Ovary (tissue), 9 donors: ENCODE measurements around the gene MAPK7. TPM values are rescaled to one million over a fixed set of nuclear protein-coding genes. Genes with fewer than 3 reads are reported as not detected.
A peak's percentile ranks its signal among the peaks of the same experiment; 100 is the strongest.
"Not testable (repeated sequence)": the region's sequence is repeated elsewhere in the genome, so short reads cannot be mapped to it uniquely, and the experiment has no call there.

Experiments used
- DNase-seq, 5 donors: peaks; one replicate each; pipeline ENCODE4 v3.0.0-alpha.2; 2019 to 2020
- H3K27ac ChIP-seq, 2 donors: fragments of 200-600 bp; one replicate each; pipeline versions ENCODE4 v1.5.1 to v1.8.0; 2019 to 2022
- H3K27me3 ChIP-seq: fragments of 200-600 bp; one replicate; pipeline ENCODE4 v1.8.0; 2022
- H3K36me3 ChIP-seq: fragments of 200-600 bp; sonication (generic); one replicate; pipeline ENCODE4 v1.5.1; 2019
- H3K4me1 ChIP-seq: one replicate; pipeline ENCODE4 v1.8.1; 2013; ENCODE audit warnings: mild to moderate bottlenecking, moderate library complexity; ENCODE audit not compliant: insufficient read depth
- H3K4me3 ChIP-seq: fragments of 200-600 bp; sonication (generic); one replicate; pipeline ENCODE4 v1.5.1; 2017
- H3K9me3 ChIP-seq, 2 donors: fragments of 200-600 bp in 1 of 2; sonication (generic) in 1 of 2; one replicate each; pipeline versions ENCODE4 v1.5.1 to v1.8.1; 2013 to 2019; ENCODE audit warnings: mild to moderate bottlenecking in 1 of 2, moderate library complexity in 1 of 2
- EP300 ChIP-seq: sonication (generic); formaldehyde crosslinking; IDR thresholded peaks from one replicate; pipeline ENCODE4 v1.6.1; 2017; ENCODE audit warnings: antibody characterized with exemption
- POLR2A ChIP-seq: fragments of 450-650 bp; IDR thresholded peaks from one replicate; pipeline ENCODE4 v1.6.1; 2017; ENCODE audit warnings: antibody characterized with exemption, mild to moderate bottlenecking, moderate library complexity
- WGBS, 3 donors: extraction: QIAGEN DNeasy Blood & Tissue Kit in 1 of 3; methylation state at CpG; one replicate each; pipeline versions ENCODE4 v1.1.5 to v1.1.7; 2013 to 2017; 5-methylcytosine and 5-hydroxymethylcytosine counted together
- intact Hi-C, 4 donors: fragments of 100-400 bp; cut with DNase I; formaldehyde crosslinking; loops; one replicate each; pipeline versions ENCODE4 v1.11.0 to v1.15.1; 2022 to 2023
- polyA plus RNA-seq, 2 donors: library from polyadenylated mRNA; stranded (reverse); fragments of 200-250 nt in 1 of 2; fragments of 350-450 nt in 1 of 2; fragmentation: Illumina TruSeq in 1 of 2; extraction: RNeasy Lipid Tissue Mini Kit (QIAGEN cat#74804) in 1 of 2; gene quantifications; one replicate each; pipeline ENCODE4 v1.2.3, GENCODE V29; 2013 to 2014
- total RNA-seq, 7 donors: library from RNA; depleted of rRNA in 2 of 7; stranded (reverse); fragments of >200 nt in 2 of 7; fragmentation: NEBNext Ultra II Directional in 3 of 7; extraction: Animal tissue kit (Norgen Biotek cat#: 25700) in 3 of 7; gene quantifications; one replicate each; pipeline versions ENCODE4 v1.1.0 to v1.2.4, GENCODE V29; 2016 to 2023
- TF ChIP-seq, protein P1 (sequence below), 3 donors: fragments of 450-650 bp in 2 of 3; fragments of 200-600 bp in 1 of 3; IDR thresholded peaks; one replicate each; pipeline versions ENCODE4 v1.5.1 to v1.8.0; 2016 to 2022; ENCODE audit warnings: antibody characterized with exemption in 3 of 3, mild to moderate bottlenecking in 1 of 3
- donor health status: DM: no; HTN: no; CAD: no; lungs with moderate emphysema.
- donor health status: DM: no; HTN: no; CAD: no.
- donor health status: Bipolar disorder and iron deficiency.
- donor health status: DM: yes; HTN: yes; CAD: no.
- donor health status: DM: no; HTN: no; CAD: no.
- donor health status: DM: yes; HTN: yes; CAD: no.

The MAPK7 gene
- total and polyA plus RNA-seq, 9 donors: 14.3 to 74.6 (median 39.3) TPM

DNA sequence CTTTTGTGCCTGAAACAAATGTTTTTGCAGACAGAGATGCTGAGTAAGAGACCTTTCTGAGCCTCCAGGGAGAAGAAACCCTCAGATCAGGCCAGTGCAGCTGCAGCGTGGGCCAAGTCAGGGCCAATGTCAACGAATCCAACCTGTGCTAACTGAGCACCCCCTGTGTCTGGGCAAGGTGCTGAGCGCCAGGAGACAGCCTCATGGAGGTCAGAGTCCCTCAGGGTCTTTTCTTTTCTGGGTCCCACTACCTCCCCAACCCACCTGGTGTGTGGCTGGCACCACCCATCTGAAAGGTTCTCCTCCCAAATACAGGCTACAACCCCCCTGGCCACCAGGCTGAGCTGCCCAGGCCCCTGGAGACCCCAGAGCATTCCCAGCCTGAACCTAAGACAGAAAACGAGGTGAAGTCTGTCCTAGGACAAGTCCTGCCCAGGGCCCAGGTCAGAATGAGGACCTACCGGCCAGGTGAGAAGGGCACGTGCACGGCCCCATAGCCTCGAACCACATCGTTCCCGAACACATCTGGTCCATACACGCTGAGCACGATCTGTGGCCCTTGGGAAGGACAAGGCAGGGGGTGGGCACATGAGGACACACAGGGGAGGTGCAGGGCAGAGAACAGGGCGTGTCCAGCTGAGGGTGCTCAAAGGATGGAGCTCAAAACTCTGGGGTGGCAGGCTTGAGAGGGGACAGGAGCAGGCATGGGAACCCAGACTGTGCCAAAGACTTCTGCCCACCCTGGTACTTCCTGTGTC, 30.8 kb upstream of the MAPK7 start:
- 79 to 92% (median 90%) methylated on average over 13 of the region's 13 CpGs for WGBS, 3 donors

DNA sequence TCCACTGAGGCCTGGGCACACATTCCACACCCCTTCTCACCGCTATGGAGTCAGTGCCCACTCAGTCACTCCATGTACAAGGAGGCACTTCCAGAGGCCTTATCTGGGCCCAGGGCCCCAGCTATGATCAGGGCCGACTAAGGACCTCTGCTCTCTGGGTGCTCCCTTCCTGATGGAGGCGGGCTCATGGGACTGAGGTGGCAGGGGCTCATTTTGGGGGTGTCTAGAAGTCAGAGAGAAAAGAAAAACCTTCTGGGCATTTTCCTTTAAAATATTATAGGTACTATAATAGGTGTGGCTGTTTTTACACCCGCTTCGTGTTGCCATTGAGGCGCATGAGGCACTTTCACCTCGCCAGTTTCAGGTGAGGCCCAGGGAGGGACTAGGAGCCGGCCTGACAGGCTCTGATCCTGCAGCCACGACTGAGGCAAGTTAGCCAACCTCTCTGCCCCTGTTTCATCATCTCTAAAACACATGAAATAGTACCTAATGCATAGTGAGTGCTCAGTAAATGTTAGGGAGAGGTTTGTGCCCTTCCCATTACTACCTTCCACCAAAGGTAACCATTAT, 30.1 kb upstream of the MAPK7 start:
- Histone ChIP-seq H3K4me3 (no peak overlapping the region), H3K9me3 (no peaks in the 10 kb centered on the region), H3K4me1 (peaks cover 3% of the 10 kb centered on the region), H3K27ac (no peak overlapping the region), H3K27me3 (no peaks in the 10 kb centered on the region), H3K36me3 (no peaks in the 10 kb centered on the region)
- 90 to 94% (median 90%) methylated on average over 9 of the region's 9 CpGs for WGBS, 3 donors
- intact Hi-C loops: no loop called here
- TF ChIP-seq EP300 (no peak), POLR2A (no peak)
- TF ChIP-seq, protein P1, sequence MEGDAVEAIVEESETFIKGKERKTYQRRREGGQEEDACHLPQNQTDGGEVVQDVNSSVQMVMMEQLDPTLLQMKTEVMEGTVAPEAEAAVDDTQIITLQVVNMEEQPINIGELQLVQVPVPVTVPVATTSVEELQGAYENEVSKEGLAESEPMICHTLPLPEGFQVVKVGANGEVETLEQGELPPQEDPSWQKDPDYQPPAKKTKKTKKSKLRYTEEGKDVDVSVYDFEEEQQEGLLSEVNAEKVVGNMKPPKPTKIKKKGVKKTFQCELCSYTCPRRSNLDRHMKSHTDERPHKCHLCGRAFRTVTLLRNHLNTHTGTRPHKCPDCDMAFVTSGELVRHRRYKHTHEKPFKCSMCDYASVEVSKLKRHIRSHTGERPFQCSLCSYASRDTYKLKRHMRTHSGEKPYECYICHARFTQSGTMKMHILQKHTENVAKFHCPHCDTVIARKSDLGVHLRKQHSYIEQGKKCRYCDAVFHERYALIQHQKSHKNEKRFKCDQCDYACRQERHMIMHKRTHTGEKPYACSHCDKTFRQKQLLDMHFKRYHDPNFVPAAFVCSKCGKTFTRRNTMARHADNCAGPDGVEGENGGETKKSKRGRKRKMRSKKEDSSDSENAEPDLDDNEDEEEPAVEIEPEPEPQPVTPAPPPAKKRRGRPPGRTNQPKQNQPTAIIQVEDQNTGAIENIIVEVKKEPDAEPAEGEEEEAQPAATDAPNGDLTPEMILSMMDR (IDR thresholded peaks at IDR 0.05): no peak
- peak in 2 of 5 donors; percentile 13 to 19 for DNase-seq

More for the DNA sequence above, 30.8 kb upstream of the MAPK7 start:
- Histone ChIP-seq H3K27me3 (no peaks in the 10 kb centered on the region), H3K4me1 (peaks cover 4% of the 10 kb centered on the region), H3K4me3 (no peak overlapping the region), H3K9me3 (no peaks in the 10 kb centered on the region), H3K27ac (peak overlapping the region in 1 of 2 donors; percentile 82), H3K36me3 (no peaks in the 10 kb centered on the region)
- TF ChIP-seq EP300 (no peak), POLR2A (no peak)
- TF ChIP-seq, protein P1 (IDR thresholded peaks at IDR 0.05): no peak
- intact Hi-C loops: no loop called here
- DNase-seq: peak in 3 of 5 donors; percentile 18 to 36 (median 21)

DNA sequence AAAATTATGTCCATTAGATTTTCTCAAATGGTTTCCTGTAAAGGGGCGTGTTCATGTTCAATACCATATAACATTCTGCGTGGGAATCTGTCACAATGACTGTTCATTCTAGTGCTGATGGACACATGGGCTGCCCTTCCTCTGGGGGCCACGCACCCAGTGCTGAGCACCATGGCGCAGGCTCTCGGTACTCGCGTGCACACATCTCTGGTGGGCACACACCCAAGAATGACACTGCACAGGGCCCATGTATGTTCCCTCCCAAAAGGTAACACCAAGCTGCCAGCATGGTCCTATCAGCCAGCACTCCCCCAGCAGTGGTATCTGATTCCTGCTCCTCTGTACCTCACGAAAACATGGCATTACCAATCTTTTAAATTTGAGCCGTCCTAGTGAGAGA, 29.5 kb upstream of the MAPK7 start:
- intact Hi-C loops: no loop called here
- Histone ChIP-seq H3K9me3 (no peaks in the 10 kb centered on the region), H3K36me3 (no peaks in the 10 kb centered on the region), H3K27me3 (no peaks in the 10 kb centered on the region), H3K27ac (no peak overlapping the region), H3K4me3 (no peak overlapping the region), H3K4me1 (peaks cover 3% of the 10 kb centered on the region)
- TF ChIP-seq, protein P1 (IDR thresholded peaks at IDR 0.05): no peak
- no peak for TF ChIP-seq POLR2A
- no peak for TF ChIP-seq EP300
- peak in 2 of 5 donors; percentile 13 to 26 for DNase-seq
- 93 to 96% (median 95%) methylated on average over 9 of the region's 9 CpGs for WGBS, 3 donors

DNA sequence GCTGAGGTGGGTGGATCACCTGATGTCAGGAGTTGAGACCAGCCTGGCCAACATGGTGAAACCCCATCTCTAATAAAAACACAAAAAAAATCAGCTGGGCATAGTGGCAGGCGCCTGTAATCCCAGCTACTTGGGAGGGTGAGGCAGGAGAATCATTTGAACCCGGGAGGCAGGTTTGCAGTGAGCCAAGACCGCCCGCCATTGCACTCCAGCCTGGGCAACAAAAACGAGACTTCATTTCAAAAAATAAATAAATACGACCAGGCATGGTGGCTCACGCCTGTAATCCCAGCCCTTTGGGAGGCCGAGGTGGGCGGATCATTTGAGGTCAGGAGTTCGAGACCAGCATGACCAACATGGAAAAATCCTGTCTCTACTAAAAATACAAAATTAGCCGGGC, 24.9 kb upstream of the MAPK7 start:
- intact Hi-C loops, H3K27me3 ChIP-seq, H3K9me3 ChIP-seq, H3K36me3 ChIP-seq, DNase-seq, H3K4me3 ChIP-seq, H3K27ac ChIP-seq, H3K4me1 ChIP-seq: not testable (repeated sequence)
- 95% methylated on average over 11 of the region's 11 CpGs for WGBS, 3 donors

DNA sequence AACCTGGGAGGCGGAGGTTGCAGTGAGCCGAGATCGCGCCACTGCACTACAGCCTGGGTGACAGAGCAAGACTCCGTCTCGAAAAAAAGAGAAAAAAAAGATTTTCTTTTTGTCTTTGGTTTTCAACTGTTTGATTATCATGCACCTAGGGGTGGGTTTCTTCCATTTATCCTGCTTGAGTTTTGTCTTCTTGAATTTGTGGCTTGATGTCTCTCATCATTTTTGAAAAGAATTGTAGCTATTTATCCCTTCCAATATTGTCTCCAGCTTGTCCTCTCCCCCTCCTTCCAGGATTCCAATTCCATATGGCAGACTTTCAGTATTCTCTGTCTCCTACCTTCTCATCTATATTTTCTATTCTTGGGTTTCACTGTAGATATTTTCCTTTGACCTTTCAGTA, 23.6 kb upstream of the MAPK7 start:
- WGBS, 3 donors: 81 to 96% (median 87%) methylated on average over 6 of the region's 6 CpGs
- intact Hi-C loops: no loop called here
- TF ChIP-seq POLR2A: no peak
- TF ChIP-seq, protein P1 (IDR thresholded peaks at IDR 0.05): no peak
- no peak for TF ChIP-seq EP300
- no peaks in the 10 kb centered on the region for H3K4me1 ChIP-seq
- H3K27me3 ChIP-seq: no peaks in the 10 kb centered on the region
- H3K9me3 ChIP-seq: no peaks in the 10 kb centered on the region
- no peaks in the 10 kb centered on the region for H3K36me3 ChIP-seq
- no peak overlapping the region for H3K27ac ChIP-seq
- H3K4me3 ChIP-seq: no peak overlapping the region
- DNase-seq: no peak
